Neural cell (in vitro differentiated cells): ENCODE results near the gene SNX7.

ENCODE experiments used
- POLR2AphosphoS5 ChIP-seq: IDR thresholded peaks from 2 replicates; pipeline ENCODE4 v1.6.1; 2012
- TF ChIP-seq, protein P1 (sequence below): fragments of 450-650 bp; IDR thresholded peaks from 2 replicates; pipeline ENCODE4 v1.5.1; 2014; ENCODE audit warnings: antibody characterized with exemption, mild to moderate bottlenecking, moderate library complexity; ENCODE audit not compliant: poor library complexity, severe bottlenecking

GRCh38 chr1:98769162-98769561, 107.6 kb downstream of the SNX7 start:
- TF ChIP-seq, protein P1, sequence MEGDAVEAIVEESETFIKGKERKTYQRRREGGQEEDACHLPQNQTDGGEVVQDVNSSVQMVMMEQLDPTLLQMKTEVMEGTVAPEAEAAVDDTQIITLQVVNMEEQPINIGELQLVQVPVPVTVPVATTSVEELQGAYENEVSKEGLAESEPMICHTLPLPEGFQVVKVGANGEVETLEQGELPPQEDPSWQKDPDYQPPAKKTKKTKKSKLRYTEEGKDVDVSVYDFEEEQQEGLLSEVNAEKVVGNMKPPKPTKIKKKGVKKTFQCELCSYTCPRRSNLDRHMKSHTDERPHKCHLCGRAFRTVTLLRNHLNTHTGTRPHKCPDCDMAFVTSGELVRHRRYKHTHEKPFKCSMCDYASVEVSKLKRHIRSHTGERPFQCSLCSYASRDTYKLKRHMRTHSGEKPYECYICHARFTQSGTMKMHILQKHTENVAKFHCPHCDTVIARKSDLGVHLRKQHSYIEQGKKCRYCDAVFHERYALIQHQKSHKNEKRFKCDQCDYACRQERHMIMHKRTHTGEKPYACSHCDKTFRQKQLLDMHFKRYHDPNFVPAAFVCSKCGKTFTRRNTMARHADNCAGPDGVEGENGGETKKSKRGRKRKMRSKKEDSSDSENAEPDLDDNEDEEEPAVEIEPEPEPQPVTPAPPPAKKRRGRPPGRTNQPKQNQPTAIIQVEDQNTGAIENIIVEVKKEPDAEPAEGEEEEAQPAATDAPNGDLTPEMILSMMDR = no peak
- TF ChIP-seq POLR2AphosphoS5 = no peak
